ENCODE measurements around the gene MBL2.

Gene MBL2

DNA sequence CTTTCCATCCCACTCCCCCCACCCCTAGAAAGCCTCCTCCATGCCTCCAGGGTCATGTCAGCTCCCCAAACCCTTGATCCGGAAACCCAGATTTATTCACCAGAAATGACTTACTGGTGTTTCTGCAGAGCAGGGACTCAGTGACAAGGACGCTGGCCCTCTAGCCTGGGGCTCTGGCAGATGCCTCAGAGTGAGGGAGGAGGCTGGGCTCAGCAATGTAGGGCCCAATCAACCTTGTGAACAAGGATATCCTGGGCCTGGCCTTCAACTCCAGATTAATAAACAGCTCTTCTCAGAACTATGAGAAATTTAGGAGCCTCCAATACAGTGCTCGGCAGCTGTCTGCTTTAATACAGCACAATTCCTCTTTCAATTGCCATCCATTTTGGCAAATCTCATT, at the start of gene MBL2:
MBL2 (minus strand) TSS at position 162 of the 400 bp plus-strand sequence. CDS start 1,149 bp downstream, outside the sequence.
- no peak for DNase-seq

DNA sequence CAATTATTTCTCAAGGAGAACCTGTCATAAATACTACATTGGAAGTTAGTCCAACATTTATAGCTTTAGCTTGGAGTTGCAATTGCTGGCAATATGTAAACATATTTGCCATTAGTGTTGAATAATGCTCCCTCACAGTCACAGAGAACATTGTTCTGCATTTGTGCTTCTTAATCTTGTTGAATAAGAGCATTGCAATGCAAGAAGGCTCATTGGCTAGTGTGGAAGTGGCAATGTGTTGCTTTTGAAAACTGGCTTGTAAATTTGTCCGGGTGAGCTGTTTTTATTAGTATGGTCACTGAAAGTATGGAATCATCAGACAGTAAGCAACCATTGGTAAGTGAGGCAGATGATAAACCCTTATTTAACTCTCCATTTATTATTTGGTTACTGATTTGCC, 47.7 kb upstream of the MBL2 start:
- DNase-seq = no peak

DNA sequence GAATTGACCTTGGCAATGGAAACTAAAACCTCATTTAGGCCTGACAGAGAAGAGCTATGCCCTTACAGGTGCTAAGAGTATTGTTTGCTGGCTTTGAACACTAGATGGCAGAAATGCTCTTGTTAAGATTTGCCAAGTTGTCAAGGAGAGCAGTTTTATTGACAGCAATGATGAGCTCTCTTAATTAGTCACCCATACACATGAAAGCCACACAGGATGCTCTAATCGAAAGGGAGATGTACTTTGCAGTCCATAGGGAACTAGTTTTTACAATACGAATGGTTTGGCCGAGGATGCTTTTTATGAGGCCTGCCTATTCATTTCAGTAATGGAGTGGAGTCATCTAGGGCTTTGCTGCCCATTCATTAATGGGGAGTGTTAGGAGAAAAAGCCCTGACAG, 45.4 kb upstream of the MBL2 start:
- DNase-seq = peak; percentile 84

DNA sequence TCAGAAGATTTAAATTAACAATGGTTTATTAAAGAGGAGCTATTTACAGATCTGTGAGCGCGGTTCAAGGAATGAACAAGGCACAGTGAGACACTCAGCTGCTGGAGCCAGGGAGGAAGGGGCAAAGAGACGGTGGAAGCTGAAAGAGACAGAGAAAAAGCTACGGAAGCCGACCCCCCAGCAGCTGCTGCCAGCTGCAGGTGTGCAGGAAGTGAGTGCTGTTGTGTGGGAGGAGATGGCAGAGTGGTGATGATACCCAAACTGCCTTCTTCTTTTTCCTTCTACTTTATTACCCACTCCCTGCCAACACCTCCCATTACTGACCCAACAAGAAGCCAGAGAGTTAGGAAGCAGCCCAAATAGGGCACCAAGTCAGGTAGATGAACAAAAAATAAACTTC, 41.9 kb upstream of the MBL2 start:
- DNase-seq = no peak

DNA sequence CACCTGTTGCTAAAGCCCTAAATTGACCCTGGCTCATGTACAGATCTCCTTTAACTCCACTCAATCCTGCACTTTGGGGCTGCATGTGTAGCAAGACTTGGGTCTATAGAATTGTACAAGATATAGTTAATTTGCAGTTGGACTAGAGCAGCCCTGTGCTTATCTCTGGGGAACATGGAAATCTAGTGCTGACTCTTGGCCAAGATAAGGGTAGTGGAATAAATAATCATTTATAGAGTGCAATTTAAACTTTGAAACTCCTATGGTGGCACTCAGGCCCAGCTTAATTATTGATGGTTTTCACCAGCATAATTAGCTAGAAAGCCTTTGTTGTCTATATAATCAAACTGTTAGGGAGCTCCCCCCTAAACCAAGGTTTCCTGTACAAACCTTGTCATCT, 39.2 kb upstream of the MBL2 start:
- no peak for DNase-seq

DNA sequence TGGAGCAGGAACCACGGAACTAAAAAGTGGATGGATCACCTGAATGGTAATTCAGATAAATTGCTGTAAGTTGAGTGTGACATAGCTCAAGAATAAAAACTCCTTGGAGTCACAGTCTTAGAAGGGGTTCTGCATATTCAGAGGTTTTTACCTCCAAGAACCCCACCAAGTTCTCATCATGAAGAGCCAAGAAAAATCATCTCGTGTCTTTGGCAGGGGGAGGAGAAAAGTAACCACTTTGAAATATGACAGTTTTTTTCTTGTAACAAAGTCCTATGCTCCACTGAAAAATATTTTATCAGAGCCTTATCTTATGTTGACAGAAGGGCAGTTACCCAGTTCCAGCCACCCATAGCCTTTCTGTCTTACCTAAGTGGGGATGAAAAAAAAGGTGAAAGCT, 38.2 kb upstream of the MBL2 start:
- DNase-seq = no peak

DNA sequence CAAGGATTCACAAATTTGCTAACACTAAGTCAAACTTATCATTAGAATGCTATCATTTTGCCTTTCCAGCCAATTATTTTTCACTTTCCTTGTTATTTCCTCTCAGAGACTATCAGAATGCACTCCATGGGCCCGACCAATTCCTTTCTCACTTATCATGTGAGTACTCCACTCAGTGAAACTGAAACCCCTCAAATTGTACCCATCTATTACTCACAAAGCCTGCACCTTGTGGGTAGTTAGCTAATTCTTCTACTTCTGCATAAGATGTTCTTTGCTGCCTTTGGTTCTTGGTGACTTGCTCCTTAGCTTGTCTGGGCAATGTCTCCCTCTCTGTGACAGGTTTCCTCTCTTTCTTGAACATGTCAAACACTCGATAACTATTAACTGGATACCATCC, 35.2 kb upstream of the MBL2 start:
- DNase-seq = no peak

DNA sequence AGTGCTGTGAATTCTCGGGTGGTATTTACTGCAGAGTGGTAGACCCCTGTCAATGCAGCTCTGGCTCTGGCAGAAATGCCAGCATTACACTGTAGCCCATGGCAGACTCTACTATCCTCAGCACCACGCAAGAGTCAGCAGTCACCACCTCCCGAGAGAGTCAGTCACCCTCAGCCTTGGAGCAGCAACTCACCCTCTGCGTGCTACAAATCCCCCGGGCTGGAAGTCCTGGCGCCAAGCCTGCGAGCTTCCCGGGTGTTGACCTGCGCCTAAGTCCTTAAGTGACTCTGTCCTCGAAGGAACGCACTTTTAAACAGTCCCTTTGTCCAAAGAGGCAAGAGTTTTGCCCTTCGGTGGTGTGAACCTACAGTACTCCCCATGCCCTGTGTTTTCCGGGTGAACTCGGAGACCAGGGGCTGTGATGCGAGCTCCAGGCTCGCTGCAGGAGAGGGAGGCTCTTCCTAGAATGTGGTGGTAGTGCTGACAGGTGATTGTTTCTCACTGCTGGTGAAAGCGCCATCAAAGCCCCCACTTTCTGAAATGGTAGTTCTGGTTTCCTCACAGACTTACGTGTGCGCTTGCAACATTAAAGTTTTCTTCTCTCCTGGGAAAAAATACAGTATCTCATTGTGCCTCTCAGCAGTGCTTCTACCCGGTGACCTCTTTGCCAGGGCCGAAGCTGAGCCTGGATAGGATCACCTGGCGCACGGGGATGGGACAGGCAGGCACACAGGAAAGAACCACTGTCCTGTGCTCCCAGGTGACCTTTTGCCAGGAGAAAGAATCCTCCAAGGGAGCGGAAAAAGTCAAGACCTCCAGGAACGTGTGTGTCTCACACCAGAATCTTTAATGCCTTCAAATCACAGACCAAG, 33.1 kb upstream of the MBL2 start:
- no peak for DNase-seq

DNA sequence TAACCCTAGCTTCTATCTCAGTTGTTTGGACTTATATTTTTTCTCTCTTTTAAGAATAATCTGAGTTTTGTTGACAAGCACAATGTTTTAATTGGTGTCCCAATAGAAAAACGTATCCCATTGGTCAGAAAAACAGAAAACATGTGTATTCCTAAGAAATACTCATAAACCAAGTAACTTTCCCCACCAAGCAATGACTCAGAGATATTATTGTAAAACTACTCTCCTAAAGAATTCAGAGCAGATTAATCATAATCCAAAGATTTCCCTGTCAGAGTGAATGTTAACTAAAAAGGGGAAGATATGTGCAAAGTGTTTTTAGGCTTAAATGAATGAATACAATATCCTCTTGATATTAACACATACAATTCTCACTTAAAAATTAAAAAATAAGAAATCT, 29.4 kb upstream of the MBL2 start:
- no peak for DNase-seq

DNA sequence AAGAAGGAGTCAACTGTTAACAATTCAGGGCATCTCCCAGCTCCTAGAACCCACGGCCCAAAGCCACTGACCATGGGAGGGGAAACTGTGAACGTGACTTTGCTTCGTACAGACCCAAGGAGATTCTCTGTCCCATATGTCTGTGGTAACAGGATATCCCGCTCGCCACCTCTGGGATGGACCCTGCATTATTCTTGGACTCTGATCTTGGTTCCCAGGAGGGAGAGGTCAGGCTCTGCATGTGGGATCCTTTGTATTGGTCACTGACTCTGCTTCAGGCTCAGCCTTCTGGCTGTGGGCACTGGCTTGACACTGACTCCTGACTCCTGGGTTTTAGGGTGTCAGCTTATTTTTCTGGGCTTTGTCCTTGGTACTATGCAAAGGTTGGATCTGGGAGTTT, 13.5 kb upstream of the MBL2 start:
- no peak for DNase-seq

DNA sequence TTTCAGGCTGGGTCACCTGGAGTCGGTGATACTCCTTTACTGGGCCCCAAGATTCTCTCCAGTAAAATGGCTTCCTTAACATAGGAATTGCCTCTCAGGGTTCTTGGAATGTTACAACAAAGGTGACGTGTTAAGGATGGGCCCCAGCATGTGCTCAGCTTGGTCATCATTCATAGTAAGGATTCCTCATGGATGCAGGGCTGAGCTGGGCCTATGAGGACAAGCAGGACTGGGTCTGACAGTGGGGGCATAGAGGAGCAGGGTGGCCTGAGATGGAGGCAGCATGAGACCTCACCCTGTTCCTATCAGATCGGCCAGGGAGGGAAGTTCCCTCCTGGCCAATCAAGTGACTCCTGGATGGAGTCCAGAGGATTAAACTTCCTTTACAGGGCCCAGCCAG, 12.8 kb upstream of the MBL2 start:
- no peak for DNase-seq

DNA sequence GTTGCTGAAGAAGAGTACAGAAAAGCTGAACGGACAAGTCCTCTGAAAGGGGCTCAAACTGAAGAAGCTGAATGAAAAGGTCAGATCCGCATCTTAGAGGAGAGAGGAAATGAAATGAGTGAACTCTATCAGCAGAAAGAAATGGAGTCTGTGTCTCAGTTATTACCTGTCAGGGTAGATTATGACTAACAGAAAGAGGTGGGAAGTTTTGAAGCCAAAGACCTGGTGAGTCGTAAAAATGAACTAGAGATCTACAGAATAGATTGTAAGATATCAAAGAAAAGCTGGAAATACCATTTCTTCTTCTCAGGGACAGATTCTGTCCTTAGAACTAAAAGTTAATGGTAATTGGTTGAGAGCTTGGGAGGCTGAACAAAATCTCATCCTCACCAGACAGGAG, 11.1 kb upstream of the MBL2 start:
- DNase-seq = no peak

DNA sequence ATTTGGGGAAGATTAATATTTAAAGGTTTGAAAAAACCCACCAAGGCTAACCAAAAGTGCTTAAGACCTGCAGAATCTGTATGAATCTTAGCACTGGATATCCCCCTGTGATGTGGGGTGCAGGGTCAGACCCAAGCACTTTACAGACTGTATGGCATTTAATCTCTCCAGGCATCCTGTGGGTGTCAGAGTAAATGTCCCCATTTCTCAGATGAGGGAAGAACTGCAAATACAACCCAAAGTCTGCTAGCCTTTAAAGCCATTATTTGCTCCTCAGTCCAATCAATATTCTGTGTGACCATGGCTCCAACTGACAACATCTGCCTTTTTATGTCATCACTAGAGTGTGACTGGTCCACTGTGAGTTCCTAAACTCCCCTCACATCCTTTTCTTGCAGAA, 10.0 kb upstream of the MBL2 start:
- DNase-seq = no peak

DNA sequence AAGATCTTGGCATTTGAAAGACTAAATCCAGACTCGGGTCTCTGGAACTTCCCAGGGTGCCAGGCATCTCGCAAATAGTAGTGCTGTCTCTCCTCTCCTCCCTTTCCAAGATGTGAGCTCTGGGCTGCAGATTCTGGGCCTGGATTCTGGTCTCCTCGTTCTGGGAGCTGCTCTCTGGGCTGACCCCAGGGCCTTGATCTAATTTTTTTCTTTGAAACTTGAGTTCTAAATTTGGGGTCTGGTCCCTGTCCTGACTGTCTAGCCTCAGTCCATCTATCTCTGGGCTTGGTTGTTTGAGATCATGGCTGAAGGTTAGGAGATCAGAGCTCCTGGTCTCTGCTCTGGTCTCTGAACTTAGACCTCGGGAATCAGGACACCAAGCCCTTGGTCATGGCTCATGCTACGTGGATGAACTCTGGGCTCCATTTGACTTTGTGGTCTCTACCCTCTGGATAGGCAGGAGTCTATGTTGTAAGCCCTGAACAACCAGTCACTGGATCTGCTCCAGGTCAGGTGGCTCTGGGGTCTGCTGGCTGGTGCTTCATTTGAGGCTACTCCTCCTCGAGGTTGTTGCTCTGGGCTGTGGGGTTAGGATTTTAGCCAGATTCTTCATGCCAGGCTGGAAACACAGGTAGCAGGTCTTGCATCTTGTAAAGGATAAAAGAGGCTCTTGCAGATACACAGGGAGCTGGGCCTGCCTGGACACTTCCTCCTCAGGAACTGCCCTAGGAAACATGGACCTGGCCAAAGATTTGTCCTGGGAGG, 8.0 kb upstream of the MBL2 start:
- no peak for DNase-seq

DNA sequence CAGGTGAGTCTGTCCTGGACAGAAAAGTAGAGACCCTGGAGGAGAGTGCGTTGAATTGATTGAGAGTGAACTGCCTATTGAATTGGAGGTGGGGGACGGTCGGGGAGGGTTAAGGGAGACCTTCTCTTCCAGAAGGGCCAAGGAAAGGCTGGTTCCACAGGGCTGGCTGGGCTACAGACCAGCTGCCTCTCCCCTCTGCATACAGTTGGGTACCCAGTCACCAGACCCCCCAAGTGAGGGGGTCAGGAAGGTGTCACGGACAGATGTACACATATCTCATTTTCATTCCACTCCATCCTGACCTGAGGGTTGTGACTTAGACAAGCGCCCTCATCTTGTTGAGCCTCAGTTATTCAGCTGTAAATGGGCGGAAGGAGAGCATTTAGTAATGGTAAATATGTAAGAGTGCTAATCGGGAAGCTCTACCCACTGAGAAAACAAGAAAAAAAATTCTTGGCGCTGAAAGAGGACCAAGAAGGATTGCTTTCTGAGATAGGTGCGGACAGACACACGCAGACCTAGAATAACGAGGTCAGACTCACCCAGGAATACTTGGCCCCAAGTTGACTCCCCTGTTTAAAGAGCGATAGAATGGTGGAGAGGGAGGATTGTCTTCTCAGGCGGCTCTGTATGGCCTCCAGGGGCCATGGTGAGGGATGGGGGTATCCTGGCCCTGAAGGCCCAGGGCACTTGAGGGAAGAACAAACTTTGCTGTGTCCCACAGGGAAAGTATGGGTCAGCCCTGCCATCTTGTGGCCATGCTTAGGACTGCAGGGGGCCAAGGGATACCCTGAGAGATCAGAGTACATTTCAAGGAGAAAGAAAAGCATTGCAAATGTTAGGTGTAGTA, 7.2 kb upstream of the MBL2 start:
- peak; percentile 74 for DNase-seq

DNA sequence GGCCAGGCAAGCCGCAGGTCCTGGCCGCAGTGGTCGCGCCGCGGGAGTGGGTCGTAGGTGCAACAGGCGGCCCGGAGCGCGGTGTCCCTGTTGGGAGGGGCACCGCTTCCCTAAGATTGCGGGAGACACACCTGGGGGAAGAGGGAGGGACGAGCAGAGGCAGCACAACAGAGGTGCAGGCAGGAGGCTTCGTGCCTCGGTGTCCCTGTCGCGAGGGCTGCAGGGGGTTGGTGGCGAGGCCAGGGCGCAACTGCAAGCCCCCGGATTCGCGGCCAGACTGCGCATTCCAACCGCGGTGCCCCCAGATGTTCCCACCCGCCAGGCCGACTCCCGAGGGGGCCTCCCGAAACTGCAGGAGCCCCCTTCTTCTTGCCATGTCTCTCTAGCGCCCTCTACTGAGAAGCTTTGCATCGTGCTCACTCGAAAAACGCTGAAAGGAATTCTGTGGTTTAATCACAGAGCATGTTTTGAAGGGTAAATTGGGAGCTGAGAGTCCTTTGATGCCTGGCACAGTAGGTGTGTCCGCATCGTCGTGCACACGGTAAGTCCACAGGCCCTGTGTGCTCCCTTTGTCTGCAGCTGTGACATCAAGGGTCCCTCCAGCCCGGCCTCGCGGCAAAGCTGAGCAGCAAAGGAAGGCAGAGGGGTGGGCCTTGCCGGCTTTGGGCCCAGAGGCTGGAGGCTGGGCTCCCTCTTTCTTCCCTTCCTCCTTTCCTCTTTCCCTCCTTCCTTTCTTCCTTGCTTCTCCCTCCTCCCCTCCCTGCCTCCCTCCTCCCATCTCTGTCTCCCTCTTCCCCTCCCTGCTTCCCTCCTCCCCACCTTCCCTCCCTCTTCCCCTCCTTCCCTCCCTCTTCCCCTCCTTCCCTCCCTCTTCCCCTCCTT, 6.2 kb upstream of the MBL2 start:
- peak; percentile 52 for DNase-seq

DNA sequence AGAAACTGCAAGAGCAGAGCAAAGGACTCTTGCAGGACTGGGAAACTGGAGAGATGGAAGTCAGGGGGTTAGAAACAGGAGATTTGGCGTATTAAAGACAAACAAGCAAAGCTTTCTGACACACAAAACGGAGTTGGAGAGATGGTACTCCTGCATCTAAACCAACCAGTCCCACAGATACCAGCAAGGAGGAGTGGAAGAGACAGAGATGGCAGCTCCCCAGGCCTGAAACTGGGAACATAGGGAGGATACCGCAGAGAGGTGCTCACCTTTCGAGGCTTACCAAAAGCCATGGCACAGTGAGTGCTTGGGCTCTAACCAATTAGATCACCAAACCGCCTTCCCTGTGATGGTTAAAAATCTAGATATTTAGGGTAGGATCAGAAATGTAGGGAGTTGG, 4.8 kb upstream of the MBL2 start:
- no peak for DNase-seq

DNA sequence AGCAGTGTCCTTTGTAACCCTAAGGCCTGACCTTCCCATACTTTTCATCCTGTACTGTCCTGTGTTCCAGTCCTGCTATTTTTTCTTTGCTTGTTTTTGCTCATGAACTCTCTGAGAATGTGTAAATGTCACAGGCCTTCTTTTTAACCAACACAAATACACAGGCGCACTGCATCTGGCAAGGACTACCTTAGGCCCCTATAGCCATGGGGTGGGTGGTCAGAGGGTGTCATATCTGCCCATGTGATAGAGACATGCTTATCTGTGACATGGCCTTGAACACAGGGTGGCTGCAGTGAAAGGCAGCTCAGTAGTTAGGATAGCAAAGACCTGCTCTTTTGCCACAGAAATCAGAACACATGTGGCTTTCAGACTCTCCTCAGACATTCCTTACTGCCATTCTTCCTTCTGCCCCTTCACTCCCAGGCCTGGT, 3.9 kb upstream of the MBL2 start:
- no peak for DNase-seq

DNA sequence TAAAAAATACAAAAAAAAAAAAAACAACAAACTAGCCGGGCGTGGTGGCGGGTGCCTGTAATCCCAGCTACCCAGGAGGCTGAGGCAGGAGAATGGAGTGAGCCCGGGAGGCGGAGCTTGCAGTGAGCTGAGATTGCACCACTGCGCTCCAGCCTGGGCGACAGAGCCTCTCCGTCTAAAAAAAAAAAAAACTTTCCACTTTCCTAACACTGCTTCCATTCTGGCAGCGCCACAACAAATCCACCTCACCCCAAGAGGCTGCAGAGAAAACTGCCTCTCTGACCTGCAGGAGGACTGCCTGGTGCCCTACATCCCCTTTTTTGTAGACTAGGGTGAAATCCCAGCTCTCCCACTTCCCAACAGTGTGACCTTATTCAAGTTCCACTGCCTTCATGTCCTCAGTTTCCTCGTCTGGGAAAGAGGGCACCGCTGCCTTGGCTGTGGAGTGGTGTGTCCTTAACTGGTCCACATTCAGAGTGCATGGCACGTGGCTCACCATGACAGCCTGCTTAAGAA, 2.6 kb upstream of the MBL2 start:
- no peak for DNase-seq

DNA sequence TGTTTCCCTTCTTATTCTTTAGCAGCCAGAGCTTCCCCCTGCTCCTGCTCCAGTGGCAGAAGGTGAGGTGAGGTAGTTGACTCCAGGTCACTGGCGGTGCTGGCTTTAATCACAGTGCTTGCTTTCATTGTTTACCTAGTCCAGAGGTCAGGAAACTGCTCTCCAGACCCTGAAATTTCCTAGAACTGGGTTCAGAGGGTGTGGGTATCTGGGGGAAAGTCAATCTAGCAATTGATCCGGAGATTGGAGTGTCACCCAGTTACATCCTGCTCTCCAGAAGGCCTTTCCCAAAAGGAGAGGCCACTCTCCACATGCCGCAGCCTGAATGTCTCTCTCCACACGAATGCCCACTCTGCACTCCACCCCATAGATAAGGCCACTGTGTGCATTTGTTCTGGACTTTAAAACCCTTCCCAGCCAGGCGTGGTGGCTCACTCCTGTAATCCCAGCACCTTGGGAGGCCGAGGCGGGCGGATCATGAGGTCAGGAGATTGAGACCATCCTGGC, 2.1 kb upstream of the MBL2 start:
- no peak for DNase-seq

DNA sequence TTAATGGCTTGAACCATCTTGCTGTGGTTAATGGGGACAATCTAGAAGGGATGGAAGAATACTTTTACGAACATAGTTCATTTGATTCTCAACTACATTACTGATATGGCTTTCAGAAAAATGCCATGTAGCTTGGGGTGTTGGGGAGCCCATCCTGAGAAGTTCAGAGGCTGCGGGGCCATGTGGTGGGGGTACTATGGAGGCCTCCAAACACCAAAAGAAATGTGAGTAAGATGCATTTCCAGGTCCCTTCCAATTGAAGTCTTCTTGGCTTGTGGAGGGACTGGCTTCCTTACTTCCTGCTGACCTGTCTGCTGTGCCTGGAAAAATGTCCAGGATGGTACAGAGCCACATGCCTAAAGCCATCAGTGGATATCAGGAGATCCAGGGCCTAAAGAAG, 1.6 kb upstream of the MBL2 start:
- no peak for DNase-seq
